ENCODE results near the gene NEK11. TPM values are rescaled to one million over a fixed set of nuclear protein-coding genes. Genes with fewer than 3 reads are reported as not detected.

Gene NEK11
- total RNA-seq, 1 donor from 2014 or later: 1.3 TPM

DNA sequence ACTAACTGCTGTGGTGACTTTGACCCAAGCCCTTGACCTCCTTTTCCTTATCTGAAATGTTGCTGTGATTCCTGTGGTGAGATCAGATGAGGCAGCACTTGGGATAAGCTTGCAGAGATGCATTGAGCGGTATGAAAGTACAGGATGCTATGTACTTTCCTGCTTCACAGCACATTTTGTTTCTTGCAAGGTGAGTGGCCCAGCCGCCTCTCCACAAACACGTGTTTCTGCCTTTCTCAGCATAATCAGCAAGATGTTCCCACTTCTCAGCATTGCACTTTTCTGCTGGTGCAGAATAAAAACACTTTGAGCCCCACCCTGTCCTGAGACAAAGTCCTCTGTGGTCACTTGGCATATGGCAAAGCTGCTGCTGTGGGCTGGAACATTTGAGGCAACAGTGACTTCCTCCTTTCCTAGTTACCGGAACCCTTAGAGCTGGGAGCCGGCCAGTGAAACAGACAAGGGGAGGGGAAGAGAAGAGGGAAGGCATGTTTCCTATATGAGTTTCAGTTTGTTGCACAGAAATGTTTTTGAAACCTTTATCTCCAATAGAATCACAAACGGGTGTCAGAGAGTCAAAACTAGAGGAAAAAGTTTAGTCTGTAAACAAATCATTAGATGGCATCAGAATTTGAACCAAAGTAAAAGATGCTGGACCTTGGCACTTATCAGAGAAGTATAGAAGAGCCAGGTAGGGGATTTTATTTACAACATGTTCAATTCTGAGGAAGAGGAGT lies 359.9 kb downstream of the NEK11 start:
- no peaks in the 10 kb centered on the region for H3K9me3 ChIP-seq (replicated peaks)
- TF ChIP-seq, protein P1, sequence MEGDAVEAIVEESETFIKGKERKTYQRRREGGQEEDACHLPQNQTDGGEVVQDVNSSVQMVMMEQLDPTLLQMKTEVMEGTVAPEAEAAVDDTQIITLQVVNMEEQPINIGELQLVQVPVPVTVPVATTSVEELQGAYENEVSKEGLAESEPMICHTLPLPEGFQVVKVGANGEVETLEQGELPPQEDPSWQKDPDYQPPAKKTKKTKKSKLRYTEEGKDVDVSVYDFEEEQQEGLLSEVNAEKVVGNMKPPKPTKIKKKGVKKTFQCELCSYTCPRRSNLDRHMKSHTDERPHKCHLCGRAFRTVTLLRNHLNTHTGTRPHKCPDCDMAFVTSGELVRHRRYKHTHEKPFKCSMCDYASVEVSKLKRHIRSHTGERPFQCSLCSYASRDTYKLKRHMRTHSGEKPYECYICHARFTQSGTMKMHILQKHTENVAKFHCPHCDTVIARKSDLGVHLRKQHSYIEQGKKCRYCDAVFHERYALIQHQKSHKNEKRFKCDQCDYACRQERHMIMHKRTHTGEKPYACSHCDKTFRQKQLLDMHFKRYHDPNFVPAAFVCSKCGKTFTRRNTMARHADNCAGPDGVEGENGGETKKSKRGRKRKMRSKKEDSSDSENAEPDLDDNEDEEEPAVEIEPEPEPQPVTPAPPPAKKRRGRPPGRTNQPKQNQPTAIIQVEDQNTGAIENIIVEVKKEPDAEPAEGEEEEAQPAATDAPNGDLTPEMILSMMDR (IDR thresholded peaks at IDR 0.05; ENCODE audit: borderline replicate concordance): no peak
- H3K4me1 ChIP-seq: peaks cover 62% of the 10 kb centered on the region
- no peaks in the 10 kb centered on the region for H3K27me3 ChIP-seq (ENCODE audit: low read depth)
- peak; percentile 69 for DNase-seq
- peaks cover 14% of the 10 kb centered on the region for H3K36me3 ChIP-seq
- intact Hi-C loops (cut with micrococcal nuclease): no loop called here
- H3K4me3 ChIP-seq: peak overlapping the region; percentile 9
- H3K27ac ChIP-seq (replicated peaks): peak overlapping the region; percentile 82

DNA sequence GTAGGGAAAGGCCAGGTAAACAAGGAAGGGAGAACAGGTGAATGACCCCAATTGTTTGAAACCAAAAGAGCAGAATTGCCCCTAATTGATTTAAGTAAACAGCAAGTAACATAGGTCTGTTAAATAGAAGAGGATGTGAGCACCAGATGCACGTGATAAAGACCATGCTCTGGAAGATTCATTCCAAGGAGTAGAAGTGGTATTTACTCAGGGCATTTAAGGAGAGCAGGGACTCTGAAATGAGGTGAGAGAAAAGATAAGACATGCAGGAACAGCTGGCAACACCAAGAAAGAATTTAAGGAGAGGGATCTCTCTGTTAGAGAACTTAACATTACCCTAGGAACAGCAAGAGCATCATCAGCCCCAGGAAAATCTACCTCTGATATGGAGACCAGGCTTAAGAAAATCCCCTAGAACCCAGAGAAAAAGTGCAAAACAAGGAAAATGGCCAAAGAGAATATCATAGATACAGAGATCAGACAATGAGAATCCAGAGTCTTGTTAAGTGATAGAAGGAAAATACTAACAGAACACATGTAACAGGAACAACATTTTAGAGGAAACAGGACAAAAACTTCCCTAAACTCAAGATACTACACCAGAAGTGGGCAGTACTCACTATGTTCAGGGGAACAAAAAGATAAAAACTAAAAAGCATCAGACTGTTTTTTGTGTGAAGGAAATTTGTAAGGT lies 361.3 kb downstream of the NEK11 start:
- Histone ChIP-seq H3K27ac (replicated peaks) (peak overlapping the region; percentile 82), H3K36me3 (peaks cover 14% of the 10 kb centered on the region), H3K4me3 (no peak overlapping the region), H3K27me3 (ENCODE audit: low read depth) (no peaks in the 10 kb centered on the region), H3K9me3 (replicated peaks) (no peaks in the 10 kb centered on the region), H3K4me1 (peaks cover 53% of the 10 kb centered on the region)
- DNase-seq: no peak
- intact Hi-C loops (cut with micrococcal nuclease): no loop called here
- TF ChIP-seq, protein P1 (IDR thresholded peaks at IDR 0.05; ENCODE audit: borderline replicate concordance): no peak

DNA sequence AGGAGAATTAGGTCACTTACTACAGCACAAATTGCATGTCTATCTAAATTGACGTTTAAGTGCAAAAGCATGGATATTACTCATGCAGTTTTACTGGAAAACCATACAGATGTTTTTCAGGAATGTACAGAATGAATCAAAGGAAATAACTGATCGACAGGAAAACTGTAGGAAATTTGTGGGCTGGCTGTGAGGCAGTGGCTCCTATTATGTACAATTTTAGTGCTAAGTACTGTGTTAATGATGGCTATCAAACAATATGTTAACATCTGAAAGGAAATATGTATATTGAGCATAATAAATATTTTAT lies 361.8 kb downstream of the NEK11 start:
- Histone ChIP-seq H3K27me3 (ENCODE audit: low read depth) (no peaks in the 10 kb centered on the region), H3K4me3 (no peak overlapping the region), H3K9me3 (replicated peaks) (no peaks in the 10 kb centered on the region), H3K36me3 (peaks cover 10% of the 10 kb centered on the region), H3K27ac (replicated peaks) (peak overlapping the region; percentile 82), H3K4me1 (peaks cover 51% of the 10 kb centered on the region)
- TF ChIP-seq, protein P1 (IDR thresholded peaks at IDR 0.05; ENCODE audit: borderline replicate concordance): no peak
- no peak for DNase-seq
- intact Hi-C loops (cut with micrococcal nuclease): no loop called here

DNA sequence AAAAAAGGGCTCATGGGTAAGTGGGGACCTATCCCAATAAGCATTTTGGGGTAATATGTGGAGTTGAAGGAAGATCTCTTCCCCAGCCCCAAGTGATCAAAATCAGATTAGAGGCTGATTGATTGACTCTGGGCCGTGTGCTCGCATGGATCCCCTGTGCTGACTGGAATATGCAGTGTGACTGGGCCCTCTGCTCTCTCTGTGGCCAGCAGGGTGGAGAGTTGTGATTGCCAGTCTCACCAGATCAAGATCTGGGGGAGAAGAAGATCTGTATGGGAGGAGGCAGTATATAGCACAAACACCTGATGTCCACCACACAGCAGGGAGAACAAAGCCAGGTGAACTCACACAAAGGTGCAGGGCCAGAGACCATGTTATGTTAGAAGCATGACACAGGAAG lies 363.7 kb downstream of the NEK11 start:
- Histone ChIP-seq H3K4me3 (no peak overlapping the region), H3K27me3 (ENCODE audit: low read depth) (no peaks in the 10 kb centered on the region), H3K9me3 (replicated peaks) (no peaks in the 10 kb centered on the region), H3K4me1 (peaks cover 38% of the 10 kb centered on the region), H3K36me3 (no peaks in the 10 kb centered on the region), H3K27ac (replicated peaks) (no peak overlapping the region)
- no peak for DNase-seq
- TF ChIP-seq, protein P1 (IDR thresholded peaks at IDR 0.05; ENCODE audit: borderline replicate concordance): no peak
- intact Hi-C loops (cut with micrococcal nuclease): no loop called here

DNA sequence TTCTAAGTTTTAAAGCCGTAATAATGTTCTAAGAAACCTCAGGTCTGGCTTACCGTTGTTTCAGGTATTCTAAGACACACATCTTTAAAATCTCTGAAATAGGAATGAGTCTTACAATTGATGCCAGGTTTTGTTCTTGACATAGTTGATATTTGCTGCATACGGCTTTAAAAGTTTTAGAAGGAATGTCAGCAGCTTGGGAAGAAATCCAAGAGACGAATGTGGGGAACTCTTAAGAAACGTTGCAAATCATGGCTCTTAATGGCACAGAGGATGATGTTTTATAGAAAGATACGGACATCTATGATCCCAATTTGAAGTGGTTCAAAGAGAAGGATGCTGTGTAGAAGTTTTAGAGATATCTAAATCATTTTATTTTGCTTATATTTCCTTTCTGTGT lies 366.4 kb downstream of the NEK11 start:
- no peak for DNase-seq
- H3K4me1 ChIP-seq: peaks cover 13% of the 10 kb centered on the region
- no peak overlapping the region for H3K4me3 ChIP-seq
- TF ChIP-seq, protein P1 (IDR thresholded peaks at IDR 0.05; ENCODE audit: borderline replicate concordance): no peak
- no peaks in the 10 kb centered on the region for H3K27me3 ChIP-seq (ENCODE audit: low read depth)
- H3K9me3 ChIP-seq (replicated peaks): no peaks in the 10 kb centered on the region
- intact Hi-C loops (cut with micrococcal nuclease): no loop called here
- no peak overlapping the region for H3K27ac ChIP-seq (replicated peaks)
- no peaks in the 10 kb centered on the region for H3K36me3 ChIP-seq

Measured in left ventricle myocardium inferior (tissue), 1 donor.